NCI-H1436 treated with DMSO at 0.1 percent for 48 hours (cell line): ENCODE results near the gene SENP6.
"Not testable (repeated sequence)": the region's sequence is repeated elsewhere in the genome, so short reads cannot be mapped to it uniquely, and the experiment has no call there.

Source experiments
- DNase-seq: peaks from one replicate; lab custom pipeline; 2025; lab: John Stamatoyannopoulos, UW

SENP6 gene

DNA sequence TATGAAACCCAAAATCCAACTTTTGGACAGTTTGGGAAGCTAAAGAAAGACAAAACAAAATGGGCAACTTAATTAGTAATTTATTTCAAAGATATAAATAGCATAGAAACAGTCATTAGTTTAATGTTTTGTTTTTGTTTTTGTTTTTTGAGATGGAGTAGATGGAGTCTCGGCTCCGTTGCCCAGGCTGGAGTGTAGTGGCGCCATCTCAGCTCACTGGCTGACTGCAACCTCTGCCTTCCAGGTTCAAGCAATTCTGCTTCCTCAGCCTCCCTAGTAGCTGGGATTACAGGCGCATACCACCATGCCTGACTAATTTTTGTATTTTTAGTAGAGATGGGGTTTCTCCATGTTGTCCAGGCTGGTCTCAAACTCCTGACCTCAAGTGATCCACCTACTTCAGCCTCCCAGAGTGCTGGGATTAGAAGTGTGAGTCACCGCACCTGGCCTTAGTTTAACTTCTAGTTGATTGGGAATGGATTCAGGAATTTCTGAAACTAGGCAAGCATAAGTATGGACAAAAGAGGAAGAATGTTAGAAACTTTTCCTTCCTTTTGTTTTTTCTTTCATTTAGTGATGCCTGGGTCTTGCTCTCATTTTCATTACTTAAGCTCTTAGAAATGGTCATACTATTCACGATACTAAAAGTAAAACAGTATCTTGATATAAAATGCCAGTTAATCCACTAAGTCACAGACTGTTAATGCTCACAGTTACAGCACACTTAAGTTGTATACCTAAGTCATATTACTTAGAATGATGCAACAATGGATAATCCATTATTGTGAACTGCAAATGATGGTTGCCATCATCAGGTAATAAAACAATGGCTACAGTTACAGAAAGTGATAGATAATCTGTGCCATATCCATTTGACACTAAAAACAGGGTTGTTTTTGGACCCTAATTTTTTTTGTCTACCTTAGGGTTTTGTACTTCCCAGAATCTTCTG, 8.2 kb downstream of the SENP6 start:
- DNase-seq = no peak

DNA sequence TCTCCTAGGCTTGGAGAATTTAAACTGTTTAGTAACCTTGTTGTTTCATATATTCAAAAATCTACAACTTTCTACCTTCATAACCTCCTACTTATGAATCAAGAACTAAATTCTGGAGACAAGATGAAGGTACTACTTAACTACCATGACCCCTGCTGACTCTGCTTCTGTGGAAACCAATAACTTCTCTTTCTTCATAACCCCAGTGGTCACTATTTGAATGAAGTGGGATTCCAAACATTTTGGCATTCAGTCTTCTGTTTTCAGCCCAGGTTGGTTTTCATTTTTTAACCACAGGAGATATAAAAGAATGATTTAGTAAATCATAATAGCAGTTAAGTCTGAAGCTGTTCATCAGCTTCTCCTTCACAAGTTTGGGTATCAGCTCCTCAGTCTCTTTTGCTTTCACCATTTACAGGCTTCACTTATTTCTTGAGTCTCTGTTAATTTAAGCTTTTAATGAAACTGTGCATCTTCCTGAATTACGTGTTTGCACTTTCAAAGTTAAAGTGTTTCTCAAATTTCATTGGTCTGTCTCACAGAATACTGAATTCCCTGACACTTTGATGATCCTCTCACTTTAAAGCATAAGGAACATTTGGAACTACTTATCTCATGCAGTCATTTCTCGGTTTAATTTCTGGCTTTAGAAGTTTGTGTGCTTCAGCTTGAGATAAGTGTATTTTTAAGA, 9.5 kb downstream of the SENP6 start:
- DNase-seq = no peak

DNA sequence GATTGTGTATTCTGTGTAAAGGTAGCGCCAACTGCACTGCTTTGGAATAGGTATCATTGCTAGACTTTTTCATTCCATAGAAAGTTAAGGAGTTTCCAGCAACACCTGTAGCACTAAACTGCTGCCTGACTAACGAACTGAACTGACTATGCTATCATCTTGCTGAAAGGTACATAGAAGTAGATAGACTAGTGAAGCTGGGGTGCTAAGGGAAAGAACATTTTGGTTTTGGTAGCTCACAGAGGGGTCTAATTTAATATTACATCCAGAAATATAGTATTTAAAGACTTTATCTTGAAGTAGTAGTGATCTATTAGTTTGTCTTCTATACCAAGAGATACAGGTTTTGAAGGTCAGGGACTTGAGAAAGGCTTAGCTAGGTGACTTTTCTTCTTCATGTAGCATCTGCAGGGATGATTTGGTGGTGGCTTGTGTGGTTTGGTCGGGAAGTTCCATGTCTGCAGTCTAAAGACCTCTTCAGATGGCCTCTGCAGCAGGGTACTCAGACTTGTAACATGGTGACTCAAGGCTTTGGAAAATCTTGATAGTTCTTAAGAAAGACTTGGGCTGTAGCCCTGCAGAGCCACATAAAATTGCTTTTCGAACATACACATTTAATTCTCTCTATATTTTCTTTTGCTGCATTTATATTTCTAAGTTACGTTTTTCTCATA, 10.2 kb downstream of the SENP6 start:
- DNase-seq = no peak

DNA sequence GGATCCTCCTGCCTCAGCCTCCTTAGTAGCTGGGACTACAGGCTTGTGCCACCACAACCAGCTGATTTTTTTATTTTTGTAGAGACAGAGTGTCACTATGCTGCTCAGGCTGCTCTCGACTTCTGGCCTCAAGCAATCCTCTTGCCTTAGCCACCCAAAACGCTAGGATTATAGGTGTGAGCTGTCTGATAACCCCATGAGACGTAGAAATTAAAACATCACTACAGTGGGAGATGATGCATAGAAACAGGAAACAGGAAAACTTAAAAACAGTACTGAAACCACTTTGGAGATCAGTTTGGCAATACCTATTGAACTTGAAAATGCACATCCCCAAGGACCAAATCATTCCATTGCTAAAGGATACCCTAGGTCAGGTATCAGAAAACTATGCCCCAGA, 10.8 kb downstream of the SENP6 start:
- DNase-seq = no peak

DNA sequence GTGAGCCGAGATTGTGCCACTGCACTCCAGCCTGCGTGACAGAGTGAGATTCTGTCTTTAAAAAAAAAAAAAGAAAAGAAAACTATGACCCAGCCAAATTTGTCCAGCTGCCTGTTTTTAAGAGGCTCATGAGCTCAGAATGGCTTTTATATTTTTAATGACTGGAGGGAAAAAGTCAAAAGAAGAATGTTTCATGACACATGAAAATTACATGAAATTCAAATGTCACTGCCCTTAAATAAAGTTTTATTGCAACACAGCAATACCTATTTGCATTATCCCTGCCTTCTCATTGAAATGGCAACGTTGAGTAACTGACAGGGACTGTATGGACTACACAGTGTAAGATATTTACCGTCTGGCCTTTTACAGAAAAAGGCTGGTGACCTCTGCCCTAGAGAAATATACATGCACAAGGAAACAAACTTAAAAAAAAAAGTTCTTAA, 11.4 kb downstream of the SENP6 start:
- DNase-seq = no peak

DNA sequence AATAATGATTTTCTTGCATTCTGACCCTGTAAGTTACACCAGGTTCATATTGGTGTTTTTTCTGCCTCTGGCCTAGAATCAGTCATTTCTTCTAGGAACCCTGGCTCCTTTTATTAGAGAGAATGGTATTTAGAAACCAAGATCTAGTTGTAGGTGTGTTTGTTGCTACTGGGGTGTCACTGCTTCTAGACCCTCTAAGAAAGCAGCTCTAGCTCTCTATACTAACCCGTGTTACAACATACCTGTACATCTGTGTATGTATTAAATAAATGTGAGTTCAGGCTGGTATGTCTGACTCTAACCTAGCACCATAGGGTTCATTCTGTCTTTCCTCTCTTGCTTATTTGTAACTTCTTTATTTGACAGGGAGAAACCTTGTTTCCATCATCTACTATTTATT, 16.8 kb downstream of the SENP6 start:
- DNase-seq = no peak

DNA sequence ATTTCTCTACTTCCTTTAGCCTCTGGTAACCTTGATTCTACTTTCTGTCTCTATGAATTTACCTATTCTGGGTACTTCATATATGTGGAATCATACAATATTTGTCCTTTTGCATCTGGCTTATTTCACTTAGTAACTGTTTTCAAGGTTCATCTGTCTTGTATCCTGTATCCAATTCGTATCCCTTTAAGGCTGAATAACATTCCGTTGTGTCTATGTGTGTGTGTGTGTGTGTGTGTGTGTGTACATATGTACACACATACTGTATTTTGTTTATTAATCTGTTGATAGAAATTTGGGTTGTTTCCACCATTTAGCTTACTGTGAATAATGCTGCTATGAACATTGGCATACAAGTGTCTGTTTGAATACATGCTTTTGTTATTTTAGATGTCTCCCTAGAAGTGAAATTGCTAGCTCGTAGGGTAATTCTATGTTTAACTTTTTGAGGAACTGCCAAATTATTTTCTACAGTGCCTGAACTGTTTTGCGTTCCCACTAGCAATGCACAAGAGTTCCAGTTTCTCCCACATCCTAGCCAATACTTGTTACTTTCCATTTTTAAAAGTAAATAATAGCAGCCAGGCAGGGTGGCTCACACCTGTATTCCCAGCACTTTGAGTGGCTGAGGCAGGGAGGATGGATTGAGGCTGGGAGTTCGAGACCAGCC, 17.7 kb downstream of the SENP6 start:
- DNase-seq = no peak

DNA sequence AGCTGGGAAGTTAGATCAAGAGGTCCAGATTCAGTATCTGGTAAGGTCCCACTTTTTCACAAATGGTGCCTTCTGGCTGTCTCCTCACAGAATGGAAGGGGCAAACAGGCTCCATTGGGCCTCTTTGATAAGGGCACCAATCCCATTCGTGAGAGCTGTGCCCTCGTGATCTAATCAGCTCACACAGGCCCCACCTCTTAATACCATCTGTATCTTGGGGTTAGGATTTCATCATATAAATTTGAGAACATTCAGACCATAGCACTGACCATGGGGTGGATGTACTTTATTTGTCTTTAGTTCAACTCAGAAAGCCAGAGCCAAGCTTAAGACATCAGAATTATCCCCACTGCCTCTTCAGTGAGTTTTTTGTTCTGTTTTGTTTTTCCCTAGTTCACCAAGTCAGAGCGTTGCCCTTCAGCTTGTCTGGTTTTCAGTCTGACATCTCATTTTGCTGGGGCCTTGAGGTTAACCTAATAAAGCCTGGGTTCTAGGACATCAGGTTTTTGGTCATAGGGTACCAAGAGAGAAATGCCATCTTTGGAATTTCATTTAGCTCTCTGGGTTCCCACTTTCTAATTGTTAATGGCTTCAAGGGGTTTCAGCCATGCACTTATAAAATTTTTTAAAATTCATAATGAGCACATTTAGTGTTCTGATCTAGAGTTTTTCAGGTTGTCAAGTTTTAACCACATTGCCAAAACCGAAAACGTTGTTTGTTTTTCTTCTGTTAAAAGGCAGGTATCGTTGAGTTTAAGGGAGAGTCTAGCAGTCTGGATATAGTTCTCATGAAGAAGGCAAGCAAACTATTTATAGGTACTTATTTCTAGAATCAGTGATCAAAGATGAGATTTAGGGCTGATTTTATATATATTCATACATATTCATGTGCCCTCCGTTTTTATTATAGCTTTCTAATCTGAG, 19.0 kb downstream of the SENP6 start:
- DNase-seq = no peak

DNA sequence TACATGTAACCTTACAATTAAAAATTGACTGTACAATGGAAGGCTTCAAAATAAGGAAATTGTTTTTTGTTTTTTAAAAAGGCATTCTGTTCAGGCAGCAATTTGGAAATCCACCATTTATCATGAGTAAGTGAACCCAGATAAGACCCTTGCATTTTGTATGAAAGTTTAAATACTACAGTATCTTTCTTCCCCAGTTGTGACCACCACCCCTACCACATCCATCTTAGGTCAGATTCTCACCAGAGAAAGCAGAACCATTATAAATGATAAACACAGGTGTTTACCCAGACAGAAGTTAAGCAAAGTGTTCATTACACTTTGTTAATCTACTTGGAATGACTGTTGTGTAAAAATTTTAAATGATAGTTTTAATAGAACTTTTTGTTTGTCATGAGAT, 20.2 kb downstream of the SENP6 start:
- no peak for DNase-seq

DNA sequence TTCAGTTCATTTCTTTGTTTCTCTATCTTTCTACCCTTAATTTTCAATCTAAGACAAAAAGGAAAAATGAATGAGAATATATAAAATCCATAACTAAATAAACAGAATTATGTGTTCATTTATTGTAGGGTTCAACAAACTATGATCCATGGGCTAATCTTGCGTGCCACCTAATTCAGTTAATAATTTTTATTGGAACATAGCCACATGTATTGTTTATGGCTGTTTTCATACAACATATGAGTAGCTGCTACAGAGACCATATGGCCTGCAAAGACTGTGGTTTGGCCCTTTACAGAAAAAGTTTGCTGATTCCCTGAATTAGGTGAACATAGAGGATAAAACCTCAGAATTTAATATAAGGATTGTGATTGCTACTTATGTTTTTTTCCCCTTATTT, 21.8 kb downstream of the SENP6 start:
- DNase-seq = no peak

DNA sequence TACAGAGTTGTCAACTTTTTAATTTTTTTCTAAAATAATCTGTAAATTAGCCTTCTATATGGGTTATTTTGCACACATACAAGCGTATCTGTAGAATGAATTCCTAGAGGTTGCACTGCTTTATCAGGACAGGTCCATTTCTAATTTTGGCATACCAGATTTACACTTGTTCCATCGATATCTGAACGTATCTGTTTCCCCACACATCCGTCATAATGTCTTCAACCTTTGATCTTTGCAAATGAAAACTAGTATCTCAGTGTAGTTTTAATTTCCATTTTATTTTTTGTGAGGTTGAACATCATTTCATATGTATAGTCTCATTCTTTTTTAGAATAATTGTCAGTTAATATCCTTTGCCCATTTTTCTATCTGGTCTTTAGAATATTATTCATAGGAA, 22.7 kb downstream of the SENP6 start:
- DNase-seq = no peak

DNA sequence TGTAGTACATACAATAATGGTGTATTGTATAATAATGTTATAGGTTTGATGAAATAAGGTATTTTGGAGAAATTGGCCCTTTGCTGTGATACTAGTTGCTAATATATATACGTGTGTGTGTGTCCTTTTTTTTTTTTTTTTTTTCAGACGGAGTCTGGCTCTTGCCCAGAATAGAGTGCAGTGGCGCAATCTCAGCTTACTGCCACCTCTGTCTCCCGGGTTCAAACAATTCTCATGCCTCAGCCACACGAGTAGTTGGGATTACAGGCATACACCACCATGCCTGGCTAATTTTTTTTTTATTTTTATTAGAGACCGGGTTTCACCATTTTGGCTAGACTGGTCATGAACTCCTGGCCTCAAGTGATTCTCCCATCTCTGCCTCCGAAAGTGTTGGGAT, 23.3 kb downstream of the SENP6 start:
- no peak for DNase-seq

DNA sequence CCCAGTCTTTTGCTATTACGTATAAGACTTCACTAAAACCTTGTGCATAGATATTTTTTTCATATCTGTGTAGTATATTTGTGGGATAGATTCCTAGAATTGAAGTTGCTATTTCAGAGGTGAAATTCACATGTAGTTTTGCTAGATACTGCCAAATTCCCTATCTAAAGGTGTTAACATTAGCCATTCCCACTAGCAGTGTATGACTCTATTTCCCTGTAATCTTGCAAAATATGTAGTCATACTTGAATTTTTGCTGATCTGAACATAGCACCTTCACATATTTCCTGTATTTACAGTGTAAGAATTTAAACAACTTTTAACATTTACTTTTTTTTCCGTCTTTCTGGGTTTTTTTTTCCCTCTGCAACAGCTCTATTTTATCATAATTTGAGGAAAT, 24.9 kb downstream of the SENP6 start:
- no peak for DNase-seq

DNA sequence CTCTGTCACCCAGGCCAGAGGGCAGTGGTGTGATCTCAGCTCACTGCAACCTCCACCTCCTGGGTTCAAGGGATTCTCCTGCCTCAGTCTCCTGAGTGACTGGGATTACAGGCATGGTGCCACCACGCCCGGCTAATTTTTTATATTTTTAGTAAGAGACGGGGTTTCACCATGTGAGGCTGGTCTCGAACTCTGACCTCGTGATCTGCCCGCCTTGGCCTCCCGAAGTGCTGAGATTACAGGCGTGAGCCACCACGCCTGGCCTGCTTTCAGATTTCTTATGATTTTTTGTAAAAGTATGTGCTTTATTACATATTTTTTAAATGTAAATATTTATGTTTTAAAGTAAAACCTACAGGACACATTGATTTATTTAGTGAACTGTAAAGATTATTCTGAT, 26.0 kb downstream of the SENP6 start:
- DNase-seq = not testable (repeated sequence)

DNA sequence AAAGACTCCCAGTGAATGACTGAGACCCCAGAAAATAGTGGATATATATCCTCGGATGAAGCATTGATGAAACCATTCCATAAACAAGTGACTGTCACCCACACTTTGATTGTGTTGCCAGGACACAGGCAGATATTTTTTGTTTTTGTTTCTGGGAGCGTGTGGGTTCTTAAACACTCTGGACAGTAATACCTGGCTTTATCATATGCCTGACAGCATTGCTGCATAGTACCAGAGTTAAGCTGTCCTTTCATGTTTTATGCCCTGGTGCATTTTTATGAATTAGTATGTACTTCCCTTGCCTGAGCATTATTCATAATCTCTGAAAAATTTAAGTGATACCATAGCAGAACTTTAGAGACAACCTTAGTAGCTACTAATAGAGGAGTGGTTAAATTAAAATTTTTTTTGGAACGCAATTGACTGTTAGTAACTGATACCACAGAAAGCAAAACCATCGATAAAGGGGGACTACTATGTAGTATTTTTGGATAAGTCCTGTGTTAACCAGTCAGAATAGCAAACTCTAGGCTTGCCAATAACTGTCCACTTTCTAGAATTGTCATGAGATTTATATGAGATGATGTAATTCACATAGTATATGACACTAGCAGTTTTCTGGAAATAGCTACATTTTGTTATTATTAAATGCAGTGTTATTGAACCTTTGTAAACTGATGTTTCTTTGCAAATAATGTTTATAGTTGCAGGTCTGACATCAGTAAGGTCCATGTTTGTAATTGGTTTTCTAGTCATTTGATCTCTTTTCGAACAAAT, 30.4 kb downstream of the SENP6 start:
- no peak for DNase-seq

DNA sequence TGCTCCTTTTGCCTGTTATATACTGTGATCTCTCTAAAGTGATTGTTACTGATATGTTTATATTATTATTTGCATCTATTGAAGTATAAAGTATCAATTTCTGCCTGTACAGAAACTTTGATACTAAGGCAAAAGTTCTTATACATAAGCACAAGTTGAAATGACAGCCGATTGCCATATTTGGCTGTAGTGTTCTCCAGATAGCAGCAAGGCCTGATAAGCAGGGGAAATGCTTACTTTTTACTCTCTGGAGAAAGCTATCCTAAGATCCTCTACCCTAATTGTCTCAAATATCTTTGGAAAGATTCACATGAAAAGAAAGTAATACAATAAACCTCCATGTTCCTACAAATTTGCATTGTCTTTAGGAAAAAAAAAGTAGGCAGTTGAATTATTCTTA, 31.4 kb downstream of the SENP6 start:
- no peak for DNase-seq

DNA sequence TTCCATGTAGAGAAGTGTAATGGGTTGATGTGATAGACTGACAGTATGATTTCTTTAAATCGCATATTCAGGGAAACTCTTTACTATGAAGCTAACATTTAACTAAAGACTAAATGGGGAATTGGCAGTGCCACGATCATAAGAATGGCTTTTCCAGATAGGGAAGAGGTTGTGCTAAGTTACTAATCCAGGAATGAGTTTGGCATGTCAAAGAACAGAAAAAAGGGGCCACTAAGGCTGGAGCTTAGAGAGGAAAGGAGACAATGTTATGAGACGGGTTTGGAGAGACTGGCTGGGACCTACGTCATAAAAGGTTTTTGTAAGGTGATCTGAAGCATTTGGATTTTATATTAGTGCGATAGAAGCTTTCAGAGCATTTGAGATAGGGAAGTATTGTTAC, 40.6 kb downstream of the SENP6 start:
- DNase-seq = no peak

DNA sequence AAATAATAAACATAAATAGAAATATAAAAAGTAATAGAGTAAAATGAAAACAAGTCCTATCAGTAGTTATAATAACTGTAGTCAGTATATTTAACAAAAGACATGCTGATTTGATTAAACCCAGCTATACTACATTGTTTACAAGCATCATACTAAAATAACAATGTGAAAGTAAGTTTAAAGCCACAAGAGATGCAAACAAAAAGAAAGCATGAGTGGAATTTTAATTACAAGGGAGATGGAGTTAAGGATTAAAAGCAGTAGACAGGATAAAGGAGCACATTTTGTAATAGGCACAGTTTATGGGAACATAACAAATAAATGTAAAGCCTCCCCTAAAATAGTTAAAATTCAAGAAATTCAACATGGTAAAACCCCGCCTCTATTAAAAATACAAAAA, 41.5 kb downstream of the SENP6 start:
- no peak for DNase-seq

DNA sequence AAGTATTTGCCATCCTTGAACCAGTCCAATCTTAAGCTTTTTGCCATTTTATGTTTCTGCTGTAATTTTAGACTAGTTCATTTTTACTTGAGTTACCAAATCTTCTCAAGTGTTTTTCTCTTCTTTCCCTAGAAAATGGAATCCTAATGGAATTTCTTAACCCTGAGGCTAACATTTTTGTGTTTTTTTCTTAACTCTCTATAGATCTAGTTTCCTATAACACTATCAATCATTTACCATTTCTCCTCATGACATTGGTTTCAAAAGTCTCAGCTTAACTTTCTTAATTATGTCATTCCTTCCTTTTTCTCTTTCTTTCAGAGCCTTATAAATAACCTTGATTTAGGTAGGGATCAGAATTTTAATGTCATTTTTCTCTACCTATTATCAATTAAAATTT, 54.8 kb downstream of the SENP6 start:
- DNase-seq = no peak

DNA sequence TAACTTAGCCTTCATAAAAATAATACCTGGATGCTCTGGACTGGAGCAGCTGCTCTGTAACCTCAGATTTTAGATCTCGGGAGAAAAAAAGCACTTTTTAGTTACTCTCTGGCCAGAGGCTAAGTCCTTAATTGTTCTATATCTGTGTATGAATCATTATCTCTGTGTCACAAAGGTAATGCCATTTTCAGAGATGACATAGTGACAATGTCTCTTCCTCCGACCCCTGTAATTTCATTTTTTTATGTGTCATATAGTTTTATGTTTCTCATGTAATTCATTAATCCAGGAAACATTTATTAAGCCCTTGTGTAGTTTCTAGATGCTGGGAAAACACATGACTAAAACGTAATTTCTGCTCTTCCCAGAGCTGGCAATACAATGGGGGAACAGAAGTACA, 55.6 kb downstream of the SENP6 start:
- DNase-seq = no peak
